ENCODE results near the gene QRFP.

DNA sequence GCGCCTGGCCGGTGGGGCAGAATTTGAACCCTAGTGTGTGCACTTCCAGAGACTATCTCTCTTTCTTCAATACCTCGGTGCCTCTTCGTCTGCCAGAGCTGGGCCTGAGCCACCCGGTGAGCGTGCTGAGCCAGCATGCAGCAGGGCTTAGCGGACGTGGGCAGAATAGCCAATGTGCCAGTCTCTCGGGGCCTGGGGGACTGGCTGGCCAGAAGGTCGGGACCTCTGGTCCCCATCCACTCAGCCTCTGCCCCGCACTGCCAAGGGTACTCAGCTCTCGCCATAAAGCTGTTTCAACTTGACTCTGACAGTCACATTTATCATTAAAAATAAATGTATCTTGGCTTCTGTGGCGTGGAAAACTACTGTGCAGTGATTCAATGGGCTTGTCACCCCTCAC is 46.6 kb upstream of the QRFP start:
- TF ChIP-seq CTCF (IDR thresholded peaks at IDR 0.05; ENCODE audit: poor library complexity, severe bottlenecking) (no peak), TAF1 (IDR thresholded peaks at IDR 0.05; ENCODE audit: low read depth) (no peak), RAD21 (conservative IDR thresholded peaks at IDR 0.05) (no peak), SMC3 (conservative IDR thresholded peaks at IDR 0.05; ENCODE audit: poor library complexity) (no peak), EP300 (conservative IDR thresholded peaks at IDR 0.05; ENCODE audit: poor library complexity, severe bottlenecking) (no peak), EZH2 (IDR thresholded peaks at IDR 0.05; ENCODE audit: borderline replicate concordance, insufficient read depth, low read length, poor library complexity, severe bottlenecking) (no peak), MXI1 (conservative IDR thresholded peaks at IDR 0.05; ENCODE audit: poor library complexity, severe bottlenecking) (no peak)
- TF ChIP-seq, protein P1, sequence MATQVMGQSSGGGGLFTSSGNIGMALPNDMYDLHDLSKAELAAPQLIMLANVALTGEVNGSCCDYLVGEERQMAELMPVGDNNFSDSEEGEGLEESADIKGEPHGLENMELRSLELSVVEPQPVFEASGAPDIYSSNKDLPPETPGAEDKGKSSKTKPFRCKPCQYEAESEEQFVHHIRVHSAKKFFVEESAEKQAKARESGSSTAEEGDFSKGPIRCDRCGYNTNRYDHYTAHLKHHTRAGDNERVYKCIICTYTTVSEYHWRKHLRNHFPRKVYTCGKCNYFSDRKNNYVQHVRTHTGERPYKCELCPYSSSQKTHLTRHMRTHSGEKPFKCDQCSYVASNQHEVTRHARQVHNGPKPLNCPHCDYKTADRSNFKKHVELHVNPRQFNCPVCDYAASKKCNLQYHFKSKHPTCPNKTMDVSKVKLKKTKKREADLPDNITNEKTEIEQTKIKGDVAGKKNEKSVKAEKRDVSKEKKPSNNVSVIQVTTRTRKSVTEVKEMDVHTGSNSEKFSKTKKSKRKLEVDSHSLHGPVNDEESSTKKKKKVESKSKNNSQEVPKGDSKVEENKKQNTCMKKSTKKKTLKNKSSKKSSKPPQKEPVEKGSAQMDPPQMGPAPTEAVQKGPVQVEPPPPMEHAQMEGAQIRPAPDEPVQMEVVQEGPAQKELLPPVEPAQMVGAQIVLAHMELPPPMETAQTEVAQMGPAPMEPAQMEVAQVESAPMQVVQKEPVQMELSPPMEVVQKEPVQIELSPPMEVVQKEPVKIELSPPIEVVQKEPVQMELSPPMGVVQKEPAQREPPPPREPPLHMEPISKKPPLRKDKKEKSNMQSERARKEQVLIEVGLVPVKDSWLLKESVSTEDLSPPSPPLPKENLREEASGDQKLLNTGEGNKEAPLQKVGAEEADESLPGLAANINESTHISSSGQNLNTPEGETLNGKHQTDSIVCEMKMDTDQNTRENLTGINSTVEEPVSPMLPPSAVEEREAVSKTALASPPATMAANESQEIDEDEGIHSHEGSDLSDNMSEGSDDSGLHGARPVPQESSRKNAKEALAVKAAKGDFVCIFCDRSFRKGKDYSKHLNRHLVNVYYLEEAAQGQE (IDR thresholded peaks at IDR 0.05; ENCODE audit: borderline replicate concordance), result no peak

All from neural cell (in vitro differentiated cells).